GM12878 (cell line): Measurements from ENCODE around the gene SFXN1. TPM values are rescaled to one million over a fixed set of nuclear protein-coding genes. Genes with fewer than 3 reads are reported as not detected.

Source experiments
- ATAC-seq: fragments of 200-7000 bp; cut with Tn5 transposase; 3 replicates; pipeline ENCODE4 v1.9.1; 2020; ENCODE audit warnings: mild to moderate bottlenecking, moderate library complexity
- BruUV-seq: library from RNA; stranded (reverse); fragments of 400-500 nt; replicated peaks from 2 replicates; lab custom pipeline; 2021; lab: Mats Ljungman, UMichigan
- CTCF ChIA-PET: fragments of 300-600 bp; sonication (Branson Sonifier 250); formaldehyde crosslinking; extraction: SDS; loops from one replicate; lab custom pipeline; 2021; ENCODE audit warnings: inconsistent platforms; lab: Yijun Ruan, JAX
- POLR2A ChIA-PET: fragments of 350-600 bp; formaldehyde crosslinking; extraction: SDS; loops from one replicate; lab custom pipeline; 2021; ENCODE audit warnings: inconsistent platforms; lab: Charles Lee
- RAD21 ChIA-PET: fragments of 300-600 bp; sonication (Branson Sonifier 250); formaldehyde crosslinking; loops from one replicate; lab custom pipeline; 2023; ENCODE audit warnings: antibody characterized with exemption; ENCODE audit not compliant: unreplicated experiment; lab: Charles Lee
- SMC1A ChIA-PET: fragments of 300-600 bp; sonication (Branson Sonifier 250); formaldehyde crosslinking; loops from one replicate; lab custom pipeline; 2023; ENCODE audit not compliant: unreplicated experiment, uncharacterized antibody; lab: Charles Lee
- DNase-seq: peaks from one replicate; pipeline ENCODE4 v3.0.0-alpha.2; 2011; ENCODE audit warnings: low read depth, low spot score
- FAIRE-seq: peaks from 3 replicates; lab custom pipeline; 2011; peaks lifted over from hg19 to GRCh38; lab: Jason Lieb, UNC
- H2AFZ ChIP-seq: 2 replicates; pipeline ENCODE4 v1.6.0; 2011; ENCODE audit warnings: low read depth, low read length, control low read depth; ENCODE audit not compliant: control insufficient read depth
- H3K27ac ChIP-seq: 2 replicates; pipeline ENCODE4 v1.5.1; 2011; ENCODE audit warnings: control low read depth; ENCODE audit not compliant: control insufficient read depth, insufficient read depth
- H3K27me3 ChIP-seq, 2 experiments: replicated peaks in 1 of 2; 2 replicates each; pipeline versions ENCODE4 v1.6.0 to v1.6.1; 2011; ENCODE audit warnings: low read length in 1 of 2; ENCODE audit not compliant: control insufficient read depth in 2 of 2, insufficient read depth in 2 of 2
- H3K36me3 ChIP-seq, 2 experiments: 2 replicates each; pipeline ENCODE4 v1.5.1; 2011; ENCODE audit warnings: low read length in 1 of 2; ENCODE audit not compliant: control insufficient read depth in 2 of 2, insufficient read depth in 2 of 2
- H3K4me1 ChIP-seq: 2 replicates; pipeline ENCODE4 v1.6.1; 2011; ENCODE audit warnings: mild to moderate bottlenecking, low read length, moderate library complexity, mixed read lengths; ENCODE audit not compliant: control insufficient read depth, insufficient read depth
- H3K4me2 ChIP-seq: 2 replicates; pipeline ENCODE4 v1.6.0; 2011; ENCODE audit warnings: control low read depth; ENCODE audit not compliant: control insufficient read depth, insufficient read depth
- H3K4me3 ChIP-seq: fragments of 200-600 bp; sonication (generic); 2 replicates; pipeline ENCODE4 v1.5.1; 2016
- H3K79me2 ChIP-seq: 2 replicates; pipeline ENCODE4 v1.6.0; 2011; ENCODE audit warnings: low read length; ENCODE audit not compliant: control insufficient read depth, insufficient read depth
- H3K9ac ChIP-seq: 2 replicates; pipeline ENCODE4 v1.8.0; 2011; ENCODE audit warnings: low read length, control low read depth, mixed read lengths; ENCODE audit not compliant: control insufficient read depth, insufficient read depth
- H3K9me3 ChIP-seq: replicated peaks from 3 replicates; pipeline ENCODE4 v1.5.1; 2011; ENCODE audit warnings: mild to moderate bottlenecking, low read length; ENCODE audit not compliant: control insufficient read depth, insufficient read depth
- H4K20me1 ChIP-seq: 2 replicates; pipeline ENCODE4 v1.6.0; 2011; ENCODE audit not compliant: control insufficient read depth, insufficient read depth
- BCLAF1 ChIP-seq: fragments of 450-650 bp; IDR thresholded peaks from 2 replicates; pipeline ENCODE4 v1.6.1; 2017; ENCODE audit warnings: antibody characterized with exemption, mild to moderate bottlenecking, moderate library complexity
- BRCA1 ChIP-seq: IDR thresholded peaks from 2 replicates; pipeline ENCODE4 v1.6.1; 2011; ENCODE audit warnings: low read depth, low read length, improper control_type of control experiment
- GABPA ChIP-seq: IDR thresholded peaks from 2 replicates; pipeline ENCODE4 v1.6.1; 2014; ENCODE audit warnings: antibody characterized with exemption, low read depth, mild to moderate bottlenecking, inconsistent platforms
- JUND ChIP-seq: IDR thresholded peaks from 2 replicates; pipeline ENCODE4 v1.6.1; 2012; ENCODE audit warnings: low read depth, mild to moderate bottlenecking, low read length, improper control_type of control experiment, moderate library complexity
- NFYA ChIP-seq: IDR thresholded peaks from 2 replicates; pipeline ENCODE4 v1.6.1; 2011; ENCODE audit warnings: low read depth, mild to moderate bottlenecking, low read length, improper control_type of control experiment, borderline replicate concordance
- RFX5 ChIP-seq: IDR thresholded peaks from 2 replicates; pipeline ENCODE4 v1.6.1; 2011; ENCODE audit warnings: low read depth, low read length, improper control_type of control experiment
- SPI1 ChIP-seq: IDR thresholded peaks from 2 replicates; pipeline ENCODE4 v1.6.1; 2011; ENCODE audit warnings: low read depth, mild to moderate bottlenecking, low read length, moderate library complexity, borderline replicate concordance; ENCODE audit not compliant: insufficient read depth
- ZNF687 ChIP-seq: fragments of 450-650 bp; IDR thresholded peaks from 2 replicates; pipeline ENCODE4 v1.6.1; 2017; ENCODE audit warnings: mild to moderate bottlenecking, moderate library complexity
- WGBS: methylation state at CpG from one replicate; pipeline ENCODE4 v1.1.6; 2016; ENCODE audit warnings: low lambda C conversion rate; ENCODE audit not compliant: insufficient replicate concordance, insufficient coverage; ENCODE audit errors: missing lambda C conversion rate; 5-methylcytosine and 5-hydroxymethylcytosine counted together
- in situ Hi-C: fragments of 300-500 bp; cut with MboI; formaldehyde crosslinking; loops from 9 replicates; pipeline ENCODE4 v1.14.3; 2018; ENCODE audit warnings: mixed read lengths
- intact Hi-C: fragments of 100-400 bp; cut with micrococcal nuclease; formaldehyde crosslinking; loops from one replicate; pipeline ENCODE4 v1.14.2; 2022; ENCODE audit not compliant: unreplicated experiment
- polyA plus RNA-seq, 11 experiments: library from polyadenylated mRNA; depleted of rRNA in 4 of 11; unstranded in 6 of 11; stranded (reverse) in 5 of 11; fragments of >200 nt; fragmentation: Nextera tagmentation in 4 of 11; fragmentation: Illumina TruSeq in 1 of 11; extraction: Ambion mirVana in 4 of 11; extraction: Trizol in 1 of 11; gene quantifications; 1 replicate in 1 of 11; 2 replicates in 10 of 11; pipeline versions ENCODE4 v1.2.1 to v1.2.3, GENCODE V29; 2011 to 2016; ENCODE audit warnings: inconsistent platforms in 2 of 11, missing spikeins in 2 of 11, low read depth in 1 of 11
- total RNA-seq, 4 experiments: library from RNA; depleted of rRNA in 3 of 4; stranded (reverse); fragments of >200 nt in 3 of 4; fragmentation: Illumina TruSeq in 1 of 4; extraction: Trizol in 1 of 4; gene quantifications; 2 replicates each; pipeline versions ENCODE4 v1.2.1 to v1.2.3, GENCODE V29; 2013 to 2021

The SFXN1 gene
- total and polyA plus RNA-seq, 10 of the 15 experiments (the other 5 are each of a cell fraction or from before 2014, with no cell fraction given), result 18.0 to 248 (median 103) TPM

- no peak overlapping the region for H2AFZ ChIP-seq
- H3K27me3 ChIP-seq, result no peaks in the 10 kb centered on the region; a peak in 2 of 4 replicates
- ChIA-PET POLR2A (no interaction called here), SMC1A (no interaction called here), CTCF (interaction anchor here (0.6 to 2.4 kb wide), 12 partner anchors 9 to 1151 kb away, joined by 3 to 24 read pairs (median 4); partner anchors contain the start of genes CPLX2 and SFXN1), RAD21 (no interaction called here)
- no peak for DNase-seq
- no TSS peak for BruUV-seq
- no peak for FAIRE-seq
- WGBS, result 0% methylated on average over 3 of the region's 3 CpGs
- TF ChIP-seq JUND (no peak), GABPA (no peak), SPI1 (no peak), ZNF687 (no peak), BCLAF1 (no peak), RFX5 (no peak), BRCA1 (no peak), NFYA (no peak)
- ATAC-seq, result no peak
- no peaks in the 10 kb centered on the region for H3K4me1 ChIP-seq
- no peak overlapping the region for H3K27ac ChIP-seq
- no peaks in the 10 kb centered on the region for H3K79me2 ChIP-seq
- H3K9me3 ChIP-seq, result no peaks in the 10 kb centered on the region
- intact Hi-C loops (no loop called here), in situ Hi-C loops (no loop called here)
- no peak overlapping the region for H3K4me3 ChIP-seq
- no peak overlapping the region for H3K4me2 ChIP-seq
- H4K20me1 ChIP-seq, result no peaks in the 10 kb centered on the region
- H3K36me3 ChIP-seq, result no peaks in the 10 kb centered on the region
- H3K9ac ChIP-seq, result no peak overlapping the region
These were observed 13.1 kb upstream of the SFXN1 start for GRCh38 chr5:175465282-175465681.
